ENCODE measurements around the gene CDH24.

DNA sequence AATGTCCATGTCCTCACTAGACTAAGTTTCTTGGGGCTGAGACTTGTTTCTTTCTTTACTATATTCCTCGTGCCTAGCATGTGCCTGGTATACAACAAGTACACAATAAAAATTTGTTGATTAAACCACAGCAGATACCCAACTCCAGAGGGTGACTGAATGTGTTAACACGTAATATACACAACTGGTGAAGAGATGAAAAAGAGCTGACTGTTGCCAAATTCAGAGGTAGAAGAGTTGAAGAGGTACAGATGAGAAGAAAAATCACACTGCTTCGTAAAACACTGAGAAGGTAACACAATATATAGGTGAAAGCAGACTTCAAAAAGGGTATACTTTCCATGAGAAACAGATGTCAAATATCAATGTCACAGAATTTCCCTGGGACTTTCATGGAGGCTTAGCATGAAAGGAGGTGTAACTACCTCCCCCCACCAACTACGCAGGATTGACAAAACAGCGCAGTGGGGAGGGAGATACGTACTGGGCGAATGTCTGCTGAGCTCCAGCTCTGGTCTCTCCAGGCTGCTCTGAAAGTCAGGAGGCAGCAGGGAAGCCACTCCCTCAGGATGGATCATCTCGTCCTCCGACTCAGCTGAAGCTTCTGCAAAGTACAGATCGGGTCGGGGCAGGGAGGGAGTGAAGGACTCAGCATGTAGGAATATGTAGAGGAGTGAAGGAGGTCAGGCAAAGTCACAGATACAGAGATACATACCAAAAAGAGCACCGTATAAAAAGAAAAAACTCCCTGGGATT, 32.4 kb upstream of the CDH24 start:
- TF ChIP-seq, protein P1, sequence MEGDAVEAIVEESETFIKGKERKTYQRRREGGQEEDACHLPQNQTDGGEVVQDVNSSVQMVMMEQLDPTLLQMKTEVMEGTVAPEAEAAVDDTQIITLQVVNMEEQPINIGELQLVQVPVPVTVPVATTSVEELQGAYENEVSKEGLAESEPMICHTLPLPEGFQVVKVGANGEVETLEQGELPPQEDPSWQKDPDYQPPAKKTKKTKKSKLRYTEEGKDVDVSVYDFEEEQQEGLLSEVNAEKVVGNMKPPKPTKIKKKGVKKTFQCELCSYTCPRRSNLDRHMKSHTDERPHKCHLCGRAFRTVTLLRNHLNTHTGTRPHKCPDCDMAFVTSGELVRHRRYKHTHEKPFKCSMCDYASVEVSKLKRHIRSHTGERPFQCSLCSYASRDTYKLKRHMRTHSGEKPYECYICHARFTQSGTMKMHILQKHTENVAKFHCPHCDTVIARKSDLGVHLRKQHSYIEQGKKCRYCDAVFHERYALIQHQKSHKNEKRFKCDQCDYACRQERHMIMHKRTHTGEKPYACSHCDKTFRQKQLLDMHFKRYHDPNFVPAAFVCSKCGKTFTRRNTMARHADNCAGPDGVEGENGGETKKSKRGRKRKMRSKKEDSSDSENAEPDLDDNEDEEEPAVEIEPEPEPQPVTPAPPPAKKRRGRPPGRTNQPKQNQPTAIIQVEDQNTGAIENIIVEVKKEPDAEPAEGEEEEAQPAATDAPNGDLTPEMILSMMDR (conservative IDR thresholded peaks at IDR 0.05; ENCODE audit: low read length): no peak
- TF ChIP-seq EZH2phosphoT487 (IDR thresholded peaks at IDR 0.05; ENCODE audit: borderline replicate concordance, low read depth, low read length): no peak

Data from OCI-LY7 (cell line).